ENCODE data around the gene IL1RN. TPM values are rescaled to one million over a fixed set of nuclear protein-coding genes. Genes with fewer than 3 reads are reported as not detected.

IL1RN gene
- total and polyA plus RNA-seq, 10 of the 15 experiments (the other 5 are each of a cell fraction or from before 2014, with no cell fraction given), result 0.04 TPM; not detected in 7

- TF ChIP-seq ZBTB40 (IDR thresholded peaks at IDR 0.05; ENCODE audit: borderline replicate concordance), result no peak
- TF ChIP-seq RELB (IDR thresholded peaks at IDR 0.05; ENCODE audit: low read depth), result no peak
- TF ChIP-seq ATF2 (IDR thresholded peaks at IDR 0.05; ENCODE audit: low read length), result no peak
- TF ChIP-seq BCLAF1 (IDR thresholded peaks at IDR 0.05), result no peak
- no peak for TF ChIP-seq POU2F2 (IDR thresholded peaks at IDR 0.05; ENCODE audit: borderline replicate concordance, low read depth, low read length)
- TF ChIP-seq TBL1XR1 (IDR thresholded peaks at IDR 0.05; ENCODE audit: low read depth, low read length), result no peak
- no peak for TF ChIP-seq NR2C1 (IDR thresholded peaks at IDR 0.05)
- no peak for TF ChIP-seq JUNB (IDR thresholded peaks at IDR 0.05)
- no peak for TF ChIP-seq HDAC6 (IDR thresholded peaks at IDR 0.05; ENCODE audit: unreplicated experiment)
These were observed 9.1 kb upstream of the IL1RN start (continued) for GRCh38 chr2:113118263-113118657.

Measured in GM12878 (cell line).